NCI-H2107 treated with DMSO at 0.1 percent for 48 hours (cell line): Measurements from ENCODE around the gene CASTOR1.

Experiments
- DNase-seq: peaks from one replicate; lab custom pipeline; 2025; ENCODE audit not compliant: unreplicated experiment; lab: John Stamatoyannopoulos, UW

Gene CASTOR1

DNA sequence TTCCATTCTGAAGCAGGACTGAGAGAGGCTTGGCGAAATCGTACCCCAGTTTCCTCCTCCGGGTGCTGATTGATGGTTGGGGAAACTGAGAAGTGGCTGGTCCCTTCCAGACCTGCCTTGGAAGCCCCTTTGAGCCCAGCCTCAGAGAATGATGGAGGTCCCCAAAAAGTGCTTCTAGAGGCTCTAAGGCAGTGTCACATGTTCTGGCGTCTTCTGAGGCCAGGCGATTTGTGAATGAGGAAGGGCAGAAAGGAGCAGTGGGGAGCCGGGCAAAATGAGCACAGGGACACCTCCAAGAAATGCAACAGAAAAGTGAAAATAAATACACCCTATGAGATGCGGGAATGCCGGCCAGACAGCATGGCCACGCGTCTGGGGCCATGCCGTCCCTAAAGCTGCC, 41.7 kb downstream of the CASTOR1 start:
- no peak for DNase-seq

DNA sequence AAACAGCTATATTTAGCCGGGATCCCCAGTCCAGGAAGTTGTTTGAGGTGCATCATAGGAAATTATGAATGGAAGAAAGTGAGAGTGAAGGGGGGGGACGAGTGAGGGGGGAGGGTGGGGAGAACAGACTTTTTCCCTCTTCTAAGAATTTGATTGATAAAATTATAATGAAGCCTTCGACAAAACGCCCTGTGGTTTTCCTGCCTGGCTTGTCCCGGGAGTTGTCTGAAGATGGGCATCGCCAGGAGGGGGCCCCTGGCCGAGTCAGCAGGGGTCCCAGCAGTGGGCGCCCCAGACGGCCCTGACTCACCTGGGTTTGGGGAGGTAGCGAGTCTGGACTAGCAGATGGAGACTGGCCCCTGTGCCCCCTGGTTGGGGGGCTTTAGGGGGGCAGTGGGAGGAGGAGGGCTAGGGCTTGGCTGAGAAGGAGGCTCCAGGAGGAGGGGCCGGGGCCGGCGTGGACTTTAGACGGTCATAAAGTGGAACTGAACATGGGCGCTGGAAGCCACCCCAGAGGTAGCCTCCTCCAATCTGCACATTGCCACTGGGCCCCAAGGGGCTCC, 42.4 kb downstream of the CASTOR1 start:
- DNase-seq: no peak

GRCh38 chr22:30245985-30246813, 43.1 kb downstream of the CASTOR1 start, which contains the start of gene LIF:
Gene LIF (minus strand): TSS chr22:30246759. CDS start chr22:30246695, 64 bp downstream.
- DNase-seq: no peak

DNA sequence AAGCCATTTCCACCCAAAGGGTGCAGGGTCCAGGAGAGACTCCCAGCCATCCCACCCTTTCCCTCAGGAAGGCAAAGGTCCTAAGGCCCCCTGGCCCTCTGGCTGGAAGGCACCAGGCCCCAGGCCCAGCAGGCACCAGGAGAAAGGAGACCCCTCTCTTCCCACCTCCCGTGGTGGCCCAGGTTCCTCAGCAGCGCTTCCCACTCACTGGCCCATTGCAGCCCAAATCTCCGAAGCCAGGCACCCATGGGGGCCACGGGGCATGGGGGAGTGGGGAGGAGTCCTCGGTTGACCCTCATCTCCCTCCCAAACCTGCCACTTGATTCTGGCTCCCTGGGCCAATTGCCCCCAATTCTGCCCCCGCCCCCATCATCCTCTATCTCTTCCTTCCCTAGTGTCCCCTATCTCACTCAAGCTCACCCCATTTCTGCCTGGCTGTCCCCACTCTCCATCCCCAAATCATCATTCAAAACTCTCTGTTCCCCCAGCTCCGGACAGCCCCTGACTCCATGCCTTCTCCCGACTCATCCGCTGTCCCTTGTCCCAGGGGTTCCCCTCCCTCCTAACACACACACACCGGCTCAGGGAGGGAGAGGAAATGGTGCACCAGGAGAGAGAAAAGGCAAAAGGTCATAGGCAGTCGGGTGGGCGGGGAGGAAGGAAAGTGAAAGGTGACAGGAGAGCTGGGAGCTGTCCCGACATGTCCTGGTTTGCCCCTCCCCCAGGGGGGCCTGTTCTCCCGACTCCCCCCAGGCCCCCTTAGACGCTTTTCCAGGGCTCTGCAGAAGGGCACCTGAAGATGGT, 43.9 kb downstream of the CASTOR1 start:
- no peak for DNase-seq

DNA sequence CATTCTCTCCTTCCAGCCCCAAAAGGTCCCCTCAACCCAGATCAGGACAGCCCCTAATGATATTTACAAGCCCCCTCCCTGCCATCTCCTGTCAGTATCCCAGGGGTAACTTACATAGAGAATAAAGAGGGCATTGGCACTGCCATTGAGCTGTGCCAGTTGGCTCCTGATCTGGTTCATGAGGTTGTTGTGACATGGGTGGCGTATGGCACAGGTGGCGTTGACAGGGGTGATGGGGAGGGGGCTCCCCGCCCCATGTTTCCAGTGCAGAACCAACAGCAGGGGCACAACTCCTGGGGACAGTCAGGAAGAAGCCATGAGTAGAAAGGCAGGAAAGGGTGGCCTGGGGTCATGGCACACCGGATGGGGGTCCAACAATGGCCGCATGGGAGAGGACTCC, 44.7 kb downstream of the CASTOR1 start:
- no peak for DNase-seq

DNA sequence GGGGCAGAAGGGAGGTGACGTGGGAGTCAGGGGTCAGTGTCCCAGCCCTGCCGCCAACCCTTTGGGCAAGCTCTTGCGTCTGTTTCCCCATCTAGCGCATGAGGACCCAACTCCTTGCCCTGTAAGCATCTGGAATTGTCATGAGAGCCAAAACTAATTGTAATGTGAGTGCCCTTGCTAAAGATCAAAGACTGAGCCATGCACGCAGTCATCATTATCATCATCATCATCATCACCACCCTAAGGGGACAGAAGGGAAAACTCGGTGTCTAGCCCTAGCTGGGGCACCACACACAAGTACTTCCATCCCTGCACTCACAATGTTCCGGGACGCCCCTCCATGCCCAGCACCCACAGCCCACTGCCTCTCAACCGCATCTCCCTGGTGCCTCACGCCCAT, 45.2 kb downstream of the CASTOR1 start:
- DNase-seq: no peak

GRCh38 chr22:30243661-30244060, 45.6 kb downstream of the CASTOR1 start:
- no peak for DNase-seq

DNA sequence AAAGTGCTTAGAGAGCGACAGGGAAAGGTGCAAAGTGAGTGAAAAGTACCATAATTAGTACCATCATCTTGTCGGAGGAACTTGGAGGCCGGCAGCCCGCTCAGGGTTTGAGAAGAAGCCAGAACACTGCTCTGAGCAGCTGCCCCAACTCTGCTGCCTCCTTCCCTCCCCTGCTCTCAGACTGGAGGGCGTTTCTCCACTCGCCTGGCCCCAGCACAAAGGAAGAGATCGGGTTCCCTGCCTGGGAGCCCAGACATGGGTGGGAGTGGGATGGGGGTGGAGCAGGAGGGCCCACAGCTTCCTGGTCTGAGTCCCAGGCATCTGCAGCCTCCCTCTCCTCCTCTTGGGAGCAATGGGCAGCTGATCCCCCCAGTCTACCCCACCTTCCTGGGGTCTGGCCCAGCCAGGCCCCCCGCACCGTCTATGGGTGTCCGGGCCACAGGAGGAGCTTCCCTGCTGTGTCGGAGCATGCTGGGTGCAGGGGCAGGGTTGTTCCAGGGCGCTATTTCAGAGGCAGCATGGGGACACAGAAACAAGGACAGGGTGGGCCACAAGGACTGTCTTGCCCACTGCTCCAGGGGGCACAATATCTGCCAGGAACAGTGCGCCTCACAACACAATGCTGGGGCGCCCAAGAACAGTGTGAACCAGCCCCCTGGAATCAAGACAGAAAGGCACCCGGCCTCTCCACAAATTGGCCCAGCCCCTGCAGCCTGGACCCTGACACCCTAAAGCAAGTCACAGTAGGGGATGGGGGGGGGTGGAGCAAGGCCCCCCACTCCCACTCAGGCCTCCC, 47.5 kb downstream of the CASTOR1 start:
- no peak for DNase-seq

DNA sequence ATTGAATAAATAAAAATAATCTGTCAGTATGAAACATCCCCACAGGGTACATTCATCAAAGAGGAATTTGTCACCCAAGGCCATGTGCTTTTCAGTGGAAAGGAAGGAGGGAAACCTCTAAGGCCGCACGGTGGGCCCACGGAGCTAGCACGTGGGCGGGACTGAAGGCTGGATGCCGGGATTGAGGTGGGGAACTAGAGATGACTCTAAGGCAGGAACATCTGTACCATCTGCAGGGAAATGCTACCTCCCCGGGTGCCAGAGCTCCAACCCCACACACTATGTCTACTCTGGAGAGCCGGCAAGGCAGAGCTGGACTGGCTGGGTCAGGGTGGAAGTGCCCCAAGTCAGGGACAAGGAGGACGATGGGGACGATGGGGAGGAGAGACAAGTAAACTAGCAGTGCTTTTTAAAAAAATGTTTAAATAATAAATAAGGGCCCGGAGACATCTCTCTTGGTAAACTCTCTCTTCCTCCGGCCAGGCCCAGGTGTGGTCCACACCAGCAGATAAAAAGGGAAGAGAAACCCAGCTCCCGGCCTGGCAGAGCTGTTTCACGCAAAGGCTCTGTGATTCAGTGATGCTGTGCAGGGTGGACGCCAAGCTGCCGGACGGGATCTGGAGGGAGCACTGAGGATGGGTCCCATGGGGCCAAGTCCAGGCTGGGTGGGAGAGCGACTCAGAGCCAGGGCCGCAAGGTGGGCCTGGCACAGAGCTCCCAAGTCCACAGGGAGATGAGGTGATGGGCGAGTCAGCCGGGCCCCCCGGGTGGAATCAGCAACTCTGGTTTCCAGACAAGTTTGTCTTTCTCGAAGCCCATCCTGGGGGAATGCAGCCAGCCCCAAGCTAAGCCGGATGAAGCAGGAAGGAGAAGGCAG, 48.5 kb downstream of the CASTOR1 start:
- no peak for DNase-seq

DNA sequence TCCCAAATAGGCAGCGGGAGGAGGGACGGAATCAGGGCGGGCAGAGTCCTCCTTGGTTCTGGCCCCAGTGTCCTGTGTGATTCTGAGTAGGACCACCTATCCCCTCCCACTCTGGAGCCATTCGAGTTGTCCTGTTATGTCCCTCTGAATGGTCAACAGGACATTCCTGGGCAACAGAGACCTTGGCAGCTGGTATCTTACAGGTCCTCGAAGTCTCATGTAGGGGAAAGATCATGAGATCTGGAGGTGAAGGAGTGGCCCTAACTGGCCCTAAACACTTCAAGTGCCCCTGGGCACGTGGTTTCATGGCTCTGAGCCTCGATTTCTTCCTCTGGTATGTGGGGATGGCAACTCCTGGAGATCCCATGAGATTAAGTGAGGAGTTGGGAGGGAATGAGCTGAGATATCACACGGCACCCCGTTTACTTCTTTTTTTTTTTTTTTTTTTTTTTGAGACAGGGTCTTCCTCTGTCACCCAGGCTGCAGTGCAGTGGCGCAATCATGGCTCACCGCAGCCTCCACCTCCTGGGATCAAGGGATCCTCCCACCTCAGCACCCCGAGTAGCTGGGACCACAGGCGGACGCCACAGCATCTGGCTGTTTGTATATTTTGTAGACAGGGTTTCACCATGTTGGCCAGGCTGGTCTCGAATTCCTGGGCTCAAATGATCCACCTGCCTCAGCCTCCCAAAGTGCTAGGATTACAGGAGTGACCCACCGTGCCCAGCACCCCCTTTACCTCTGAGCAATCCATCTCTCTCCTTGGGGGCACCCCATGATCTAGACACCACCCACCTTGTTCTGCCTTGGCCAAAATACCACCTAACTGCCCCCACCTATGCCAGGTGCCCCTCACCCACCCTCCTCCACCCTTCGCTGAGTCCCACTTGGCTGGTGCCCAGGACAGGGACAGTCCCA, 49.6 kb downstream of the CASTOR1 start:
- DNase-seq: no peak

GRCh38 chr22:30238661-30239487, 50.4 kb downstream of the CASTOR1 start:
- DNase-seq: no peak

DNA sequence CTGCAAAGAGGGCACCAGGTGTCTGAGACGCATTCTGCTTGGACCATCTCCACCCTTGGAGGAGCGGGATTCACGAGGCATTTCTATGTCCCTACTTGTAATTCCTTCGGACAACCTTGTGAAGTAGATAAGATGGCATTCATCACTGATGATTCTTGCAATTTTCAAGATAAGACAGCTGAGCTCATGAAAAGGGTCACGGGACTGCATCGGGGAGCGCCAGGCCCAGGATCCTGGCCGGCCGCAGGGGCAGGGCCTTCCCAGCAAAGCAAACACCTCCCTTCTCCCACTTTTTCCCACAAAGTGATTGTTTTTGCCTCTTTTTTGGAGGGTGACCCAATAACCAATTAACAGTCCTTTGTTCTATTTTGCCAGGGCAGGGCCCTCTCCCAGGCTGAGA, 51.2 kb downstream of the CASTOR1 start:
- DNase-seq: no peak

DNA sequence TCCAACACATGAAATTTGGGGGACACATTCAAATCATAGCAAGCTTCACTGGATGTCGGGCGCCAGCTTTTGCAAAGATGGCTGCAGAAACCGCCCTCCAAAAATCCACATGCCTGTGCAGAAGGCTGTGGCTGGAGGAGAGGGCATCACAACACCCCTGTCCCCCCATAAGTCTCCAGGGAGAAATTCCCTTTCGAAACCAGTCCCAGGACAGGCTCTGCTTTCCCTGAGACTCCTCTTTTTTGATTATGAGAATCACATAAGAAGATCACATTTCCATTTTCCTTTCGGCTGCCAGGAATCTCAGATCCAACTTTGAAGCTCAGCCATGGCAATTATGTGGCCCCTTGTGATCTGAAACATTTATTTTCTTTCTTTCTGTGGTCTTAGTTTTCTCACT, 52.4 kb downstream of the CASTOR1 start:
- no peak for DNase-seq

DNA sequence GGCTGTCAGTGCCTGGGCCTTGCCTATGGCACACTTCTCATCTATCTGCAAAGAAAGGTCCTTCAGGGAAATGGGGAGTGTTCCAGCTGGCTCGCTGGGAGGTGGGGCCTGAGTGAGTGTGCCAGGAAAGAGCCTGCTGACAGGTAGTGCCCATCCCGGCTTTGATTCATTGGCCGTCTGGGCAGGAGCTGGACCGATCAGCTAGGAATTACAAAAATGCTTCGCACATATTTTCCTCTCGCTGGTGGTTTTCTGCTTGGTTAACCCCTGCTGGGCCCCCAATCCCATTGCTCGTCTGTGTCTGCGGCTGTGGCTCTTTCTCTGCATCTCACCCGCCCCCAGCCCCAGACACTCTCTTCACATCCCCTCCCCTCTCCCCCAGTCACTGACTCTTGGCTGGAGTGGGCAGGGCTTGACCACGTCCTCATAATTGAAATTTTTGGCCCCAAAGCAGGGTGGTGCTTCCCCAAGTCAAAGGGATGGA, 53.6 kb downstream of the CASTOR1 start:
- no peak for DNase-seq
